GM19452 (cell line): ENCODE data around the gene ATP5F1D.

Source experiments
- ATAC-seq: cut with Tn5 transposase; IDR thresholded peaks from one replicate; pipeline ENCODE4 v1.9.1; 2021; ENCODE audit not compliant: unreplicated experiment

ATP5F1D gene

DNA sequence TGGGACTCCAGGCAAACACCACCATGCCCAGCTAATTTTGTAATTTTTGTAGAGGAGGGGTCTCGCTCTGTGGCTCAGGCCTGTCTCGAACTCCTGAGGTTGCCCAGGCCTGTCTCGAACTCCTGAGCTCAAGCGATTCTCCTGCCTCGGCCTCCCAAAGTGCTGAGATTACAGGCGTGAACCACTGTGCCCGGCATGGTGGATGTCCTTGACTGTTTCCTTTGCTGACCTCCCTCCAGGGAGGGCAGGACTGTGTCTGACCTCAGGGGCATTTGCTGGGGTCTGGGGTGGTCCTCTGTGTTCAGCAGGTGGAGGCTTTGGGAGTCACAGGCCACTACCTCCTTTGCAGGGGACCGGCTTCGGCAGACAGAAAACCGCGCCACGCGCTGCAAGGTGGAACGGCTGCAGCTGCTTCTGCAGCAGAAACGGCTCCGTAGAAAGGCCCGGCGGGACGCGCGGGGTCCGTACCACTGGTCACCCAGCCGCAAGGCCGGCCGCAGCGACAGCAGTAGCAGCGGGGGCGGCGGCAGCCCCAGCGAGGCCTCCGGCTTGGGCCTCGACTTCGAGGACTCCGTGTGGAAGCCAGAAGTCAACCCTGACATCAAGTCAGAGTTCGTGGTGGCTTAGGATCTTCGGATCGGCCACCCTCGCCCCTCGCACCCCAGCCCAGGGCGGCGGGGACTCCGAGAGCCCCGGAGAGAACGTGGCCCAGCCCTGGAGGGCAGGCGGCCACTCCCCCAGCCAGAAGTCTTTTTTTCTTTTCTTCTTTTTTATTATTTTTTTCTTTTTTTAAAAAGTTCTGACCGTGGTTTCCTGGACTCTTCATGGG lies 15.3 kb downstream of the ATP5F1D start:
- ATAC-seq, result no peak

DNA sequence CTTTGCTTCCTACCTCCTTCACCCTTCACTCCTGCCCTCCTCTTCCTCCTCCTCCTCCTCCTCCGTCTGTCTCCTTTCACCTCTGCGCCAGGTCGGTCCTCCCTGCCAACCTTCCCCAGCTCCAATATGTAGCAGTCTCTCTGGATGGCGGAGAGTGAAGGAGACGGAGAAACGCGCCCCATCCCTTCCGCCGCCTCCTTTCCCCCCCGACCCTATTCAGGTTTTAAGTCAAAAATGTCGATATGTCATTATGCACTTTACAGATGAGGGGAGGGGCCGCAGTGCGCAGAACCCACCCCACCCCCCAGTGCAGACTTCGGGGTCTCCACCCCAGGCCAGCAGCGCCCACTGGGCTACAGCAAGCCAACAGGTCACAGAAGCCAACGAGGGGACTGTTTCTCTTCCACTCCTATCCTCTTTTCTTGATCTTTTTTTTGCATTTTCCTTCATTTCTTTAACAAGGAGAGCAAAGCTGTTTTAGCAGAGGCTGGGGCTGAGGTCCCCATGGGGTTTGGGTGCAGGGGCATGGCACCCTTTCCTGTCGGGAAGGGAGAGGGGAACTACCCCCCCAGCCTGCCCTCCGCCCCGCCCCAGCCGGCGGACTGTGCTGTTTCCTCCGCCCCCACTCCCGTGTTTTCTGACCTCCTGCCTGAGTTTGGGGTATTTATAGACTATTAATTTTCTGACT lies 16.1 kb downstream of the ATP5F1D start:
- no peak for ATAC-seq

DNA sequence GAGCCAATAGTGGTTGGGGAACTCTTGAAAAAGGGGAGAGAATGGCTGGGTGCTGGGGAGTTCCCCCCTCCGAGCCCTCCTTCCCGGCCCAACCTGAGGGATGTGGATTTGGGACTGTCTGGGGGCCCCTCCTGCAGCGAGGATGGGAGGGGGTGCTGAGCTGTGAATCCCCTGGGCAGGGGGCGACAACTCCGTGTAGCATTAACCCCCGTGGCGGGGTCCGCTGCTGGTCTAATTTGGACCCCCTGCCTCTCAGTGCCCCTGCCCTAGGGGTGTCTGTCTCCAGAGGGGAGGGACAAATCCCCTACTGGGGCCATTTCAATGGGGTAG lies 16.6 kb downstream of the ATP5F1D start:
- no peak for ATAC-seq

DNA sequence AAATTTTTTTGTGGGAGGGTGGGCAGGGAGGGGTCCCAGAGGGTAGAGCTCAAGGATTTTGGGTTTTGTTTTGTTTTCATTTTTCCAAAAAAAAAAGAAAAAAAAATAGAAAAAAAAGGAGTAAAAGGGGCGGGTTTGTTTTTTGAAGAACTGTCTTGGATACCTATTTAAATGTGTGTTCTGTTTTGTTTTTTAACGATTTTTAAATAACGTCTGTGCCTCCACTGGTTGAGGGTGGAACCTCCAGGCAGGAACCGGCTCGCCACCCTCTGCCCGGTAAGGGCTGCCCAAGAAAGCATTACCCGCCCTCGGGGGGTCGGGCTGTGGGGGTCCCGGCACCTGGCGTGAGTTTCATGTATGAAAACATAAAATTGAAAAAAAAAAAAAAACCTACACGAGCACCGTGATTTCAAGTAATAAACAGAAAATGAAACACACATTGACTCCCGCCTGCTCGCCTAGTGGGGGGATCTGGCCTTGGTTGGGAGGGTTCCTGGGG lies 17.2 kb downstream of the ATP5F1D start:
- ATAC-seq, result no peak

DNA sequence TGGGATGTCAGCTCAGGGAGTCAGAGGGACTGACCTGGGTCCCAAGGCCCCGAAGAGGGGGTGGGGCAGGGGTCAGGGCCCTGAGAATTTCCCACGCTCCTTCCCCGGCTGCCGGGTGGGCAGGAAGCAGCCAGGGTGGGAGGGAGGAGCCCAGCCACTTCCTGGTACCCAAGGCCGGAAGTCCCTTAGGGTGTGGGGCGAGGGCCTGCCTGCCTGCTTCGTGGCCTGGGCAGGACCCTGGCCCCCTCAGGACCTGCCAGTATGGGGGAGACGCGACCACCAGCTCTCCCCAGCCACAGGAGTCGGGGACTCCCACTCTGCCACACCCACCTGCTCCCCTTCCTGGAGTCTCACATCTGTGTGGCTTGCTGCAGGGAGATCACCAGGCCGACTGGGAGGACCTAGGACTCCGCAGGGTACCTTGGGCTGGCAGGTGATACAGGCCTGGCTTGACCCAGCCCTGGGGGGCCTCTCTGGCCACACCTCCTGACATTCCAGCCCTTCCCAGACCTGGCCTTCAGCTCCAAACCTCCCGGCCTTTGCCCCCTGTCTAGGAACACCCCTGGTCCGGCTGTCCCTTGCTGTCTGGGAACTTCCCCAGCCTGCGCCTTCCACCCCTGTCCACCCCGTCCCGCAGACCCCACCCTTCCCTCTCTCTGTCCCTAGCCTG lies 17.8 kb downstream of the ATP5F1D start:
- peak; percentile 26 for ATAC-seq

DNA sequence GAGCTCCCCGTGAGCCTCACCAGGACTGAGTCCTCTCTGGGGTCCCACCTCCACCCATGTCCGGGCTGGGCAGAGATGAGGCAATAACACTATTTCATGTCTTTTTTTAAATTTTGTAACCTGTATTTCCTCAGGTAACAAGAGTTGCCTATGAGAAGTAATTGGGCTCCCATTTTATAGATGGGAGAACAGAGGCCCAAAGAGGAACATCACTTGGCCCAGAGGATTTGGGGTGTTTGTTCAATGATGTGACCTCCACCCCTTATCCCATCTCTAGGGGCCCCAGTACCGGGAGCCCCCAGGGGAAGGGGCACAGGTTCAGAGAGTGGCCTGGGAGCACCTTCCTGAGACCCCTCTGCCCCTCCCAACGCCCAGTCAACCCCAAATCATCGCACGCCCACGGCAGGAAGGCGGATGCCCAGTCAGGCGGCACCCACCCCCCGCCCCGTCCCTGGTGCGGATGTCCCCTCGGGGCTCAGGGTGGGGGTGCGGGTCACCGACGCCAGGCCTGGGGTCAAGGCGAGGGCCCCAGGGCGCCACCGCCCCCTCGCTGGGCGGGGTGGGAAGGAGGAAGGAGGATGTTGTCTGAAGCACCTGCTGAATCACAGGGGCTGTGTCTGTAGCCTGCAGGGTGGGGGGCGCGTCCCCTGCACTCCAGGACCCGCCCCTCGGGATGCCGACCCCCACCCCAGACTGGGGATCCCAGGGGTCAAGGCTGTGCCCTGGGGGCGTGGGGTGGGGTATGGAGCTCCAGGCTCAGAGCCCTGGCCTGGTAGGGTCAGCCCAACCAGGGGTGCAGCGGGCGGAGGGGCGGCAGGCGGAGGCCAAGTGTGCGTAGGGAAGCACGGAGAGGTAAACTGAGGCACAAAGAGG lies 18.6 kb downstream of the ATP5F1D start:
- peak; percentile 3 for ATAC-seq

DNA sequence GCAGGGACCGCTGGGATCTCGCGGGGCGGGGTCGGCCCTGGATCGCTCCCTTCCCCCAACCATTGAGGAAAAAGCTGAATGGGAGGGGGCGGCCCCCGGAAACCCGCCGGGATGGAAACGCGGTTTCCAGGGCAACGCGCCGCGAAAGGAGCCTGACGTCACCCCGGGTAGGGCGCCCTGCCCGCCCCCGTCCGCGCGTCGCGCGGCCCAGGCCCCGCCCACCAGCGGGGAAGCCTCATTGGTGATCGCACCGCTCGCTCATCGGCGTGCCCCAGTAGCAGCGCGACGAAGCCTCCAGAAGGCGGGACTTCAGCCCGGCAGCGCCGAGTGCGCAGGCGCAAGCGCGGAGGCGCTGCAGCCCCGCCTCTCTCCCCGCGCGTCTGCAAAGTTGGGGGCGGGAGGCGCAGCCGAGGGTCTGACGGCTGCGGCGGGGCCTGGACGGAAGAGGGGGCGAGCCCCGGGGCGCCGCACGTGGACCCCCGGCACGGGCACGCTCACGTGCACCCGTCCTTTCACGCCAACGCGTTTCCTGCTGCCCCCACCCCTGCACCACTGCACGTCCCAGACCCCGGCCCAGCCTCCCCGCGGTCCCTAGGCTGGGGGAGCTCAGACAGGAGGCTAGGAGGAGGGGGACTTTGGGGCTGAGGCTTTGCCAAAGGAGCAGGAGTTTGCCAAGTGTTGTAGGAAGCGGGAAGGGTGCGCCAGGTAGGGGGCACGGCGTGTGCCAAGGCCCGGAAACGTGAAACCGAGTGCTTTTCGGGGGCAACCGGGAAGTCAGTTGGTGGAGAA lies 19.4 kb downstream of the ATP5F1D start:
- ATAC-seq, result peak; percentile 48

DNA sequence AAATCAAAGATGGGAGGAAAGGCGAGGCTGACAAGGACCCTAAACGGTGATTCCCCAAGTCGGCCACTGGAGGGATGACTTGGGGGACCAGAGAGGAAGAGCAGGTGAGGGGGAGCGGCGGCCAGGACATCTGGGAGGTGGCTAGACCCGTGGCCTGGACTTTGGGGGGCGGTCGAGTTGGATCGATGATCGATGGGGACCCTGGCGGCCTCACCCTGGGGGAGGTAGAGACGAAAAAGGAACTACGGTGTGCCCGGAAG lies 19.9 kb downstream of the ATP5F1D start:
- ATAC-seq, result no peak

DNA sequence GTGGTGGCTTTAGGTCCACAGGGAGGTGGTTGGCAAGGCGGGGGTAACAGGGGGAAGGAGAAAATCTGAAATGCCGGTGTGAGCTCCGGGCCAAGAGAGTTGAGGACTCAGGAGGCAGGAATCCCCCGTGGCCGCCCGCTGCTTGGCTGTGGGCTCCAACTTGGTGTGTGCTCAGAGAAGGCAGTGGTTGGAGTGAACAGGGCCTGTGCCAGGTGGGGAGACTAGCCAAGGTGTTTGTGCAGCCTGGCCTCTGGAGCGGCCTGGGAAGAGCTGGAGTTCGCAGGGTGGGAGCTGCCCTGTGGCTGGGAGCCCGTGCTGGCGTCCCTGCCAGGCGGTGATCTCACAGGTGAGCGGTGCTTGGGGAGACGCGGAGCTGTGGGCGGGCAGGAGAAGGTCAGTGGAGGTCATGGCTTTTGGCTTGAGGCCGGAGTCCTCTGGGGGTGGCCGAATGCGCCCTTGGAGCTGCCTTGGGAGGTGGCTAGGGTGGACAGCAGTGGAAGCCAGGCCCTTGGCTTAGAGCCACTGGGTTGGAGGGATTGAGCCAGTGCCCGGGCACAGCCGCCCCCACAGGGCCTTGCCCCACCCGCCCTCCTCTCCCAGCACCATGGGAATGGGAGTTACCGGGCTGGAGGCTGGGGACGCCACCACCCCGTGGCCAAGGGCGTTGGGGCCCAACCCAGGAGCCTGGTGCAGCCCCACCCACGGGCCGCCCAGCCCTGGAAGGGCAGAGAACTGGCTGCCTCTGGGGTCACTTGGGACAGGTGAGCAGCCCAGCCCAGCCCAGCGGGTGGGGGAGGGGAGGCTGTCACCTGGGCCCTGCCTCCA lies 20.5 kb downstream of the ATP5F1D start:
- no peak for ATAC-seq

DNA sequence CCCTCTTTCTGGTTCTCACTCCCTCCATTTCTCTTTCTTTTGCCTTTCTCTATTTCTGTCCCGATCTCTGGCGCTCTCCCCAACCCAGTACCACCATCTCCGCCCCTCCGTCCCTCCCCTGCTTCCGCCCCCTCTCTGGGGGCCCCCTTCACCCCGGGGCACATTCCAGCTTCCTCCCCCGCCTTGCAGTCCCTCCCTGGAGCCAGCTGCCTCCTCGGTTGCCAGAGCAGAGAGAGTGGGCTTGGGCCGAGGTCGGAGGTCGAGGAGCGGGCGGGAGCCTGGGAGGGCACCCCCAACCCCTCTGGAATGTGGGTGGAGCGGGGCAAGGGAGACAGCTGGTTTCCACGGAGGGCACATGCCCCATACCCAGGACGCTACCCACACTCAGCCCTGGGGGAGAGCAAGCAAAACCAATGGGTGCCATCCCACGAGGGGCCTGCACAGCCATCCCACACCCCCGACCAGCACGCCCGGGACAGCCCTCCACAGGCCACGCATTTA lies 21.1 kb downstream of the ATP5F1D start:
- ATAC-seq, result no peak

DNA sequence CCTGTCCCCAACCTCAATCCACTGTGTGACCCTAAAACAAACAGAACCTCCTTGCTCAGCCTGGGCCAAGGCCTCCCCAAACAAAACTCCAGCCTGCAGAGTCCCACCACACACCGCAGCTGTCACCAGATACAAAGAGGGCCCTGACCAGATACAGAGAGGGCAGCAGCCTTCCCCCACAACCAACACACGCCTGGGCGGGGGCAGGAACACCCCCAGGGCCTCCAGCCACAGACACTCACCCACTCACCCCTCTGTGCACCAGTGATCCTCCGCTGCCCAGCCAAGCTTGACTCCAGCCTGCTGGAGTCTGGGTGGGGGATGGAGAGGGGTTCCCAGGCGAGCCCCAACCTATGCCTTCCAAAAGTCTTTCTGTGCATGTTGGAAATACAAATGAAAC lies 21.6 kb downstream of the ATP5F1D start:
- ATAC-seq, result no peak

DNA sequence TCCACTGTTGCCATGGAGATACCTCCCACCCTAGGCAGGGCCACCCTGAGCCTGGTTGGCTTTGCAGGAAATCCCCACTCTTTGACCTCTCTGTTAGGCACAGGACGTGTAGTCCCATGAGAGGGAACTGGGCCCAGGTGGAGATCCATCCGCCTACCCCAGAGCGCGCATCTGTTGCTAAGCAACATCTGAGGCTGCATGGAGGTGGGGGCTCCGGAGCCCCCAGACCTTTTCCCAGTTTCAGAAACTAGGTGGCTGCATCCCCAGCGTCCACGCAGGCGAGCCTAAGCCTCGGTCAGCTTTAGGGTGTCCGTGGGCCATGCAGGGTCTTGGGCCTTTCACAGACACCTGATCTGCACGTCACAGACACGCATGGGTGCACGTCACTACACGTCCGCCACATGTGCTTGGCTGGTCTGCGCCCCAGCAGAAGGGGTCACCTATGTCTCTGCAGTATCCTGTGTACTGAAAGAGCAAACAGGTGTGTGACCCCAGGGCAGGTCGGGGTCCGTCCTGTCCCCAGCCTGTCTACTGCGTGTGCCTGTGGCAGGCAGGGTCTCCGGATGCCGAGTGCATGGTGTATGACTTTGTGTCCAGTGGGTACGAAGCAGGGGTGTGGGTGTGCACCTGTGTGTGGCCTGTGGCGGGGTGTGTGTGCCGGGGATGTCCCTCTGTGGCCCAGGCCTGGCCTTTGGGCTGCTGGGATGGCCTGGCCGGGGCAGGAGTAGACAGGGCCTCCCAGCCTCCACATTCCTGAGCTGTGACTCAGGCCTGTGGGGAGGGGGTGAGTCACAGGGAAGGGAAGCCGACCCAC lies 23.5 kb downstream of the ATP5F1D start:
- no peak for ATAC-seq

DNA sequence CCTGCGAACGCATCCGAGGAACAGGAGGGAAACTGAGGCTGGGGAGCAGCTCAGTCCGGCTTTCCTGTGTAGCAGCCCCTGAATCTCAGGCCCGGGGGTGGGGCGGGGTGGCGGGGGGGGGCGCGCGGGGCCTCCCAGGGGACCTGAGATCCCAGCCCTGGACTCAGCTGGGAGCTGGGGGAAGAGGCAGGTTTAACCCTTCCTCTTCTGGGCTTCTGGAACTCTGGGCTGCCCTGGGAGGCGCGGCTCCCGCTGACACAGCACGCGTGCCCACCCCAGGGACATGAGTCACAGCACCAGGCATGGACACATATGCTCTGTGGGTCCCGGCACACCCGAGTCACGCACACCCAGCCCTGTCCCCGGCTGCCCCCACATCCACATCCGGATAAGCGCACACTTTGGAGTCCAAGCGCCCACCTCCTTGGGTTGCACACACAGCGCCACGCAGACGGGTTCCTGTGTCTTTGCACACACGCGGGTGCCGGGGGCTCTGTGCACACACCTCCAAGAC lies 24.1 kb downstream of the ATP5F1D start:
- ATAC-seq, result no peak

DNA sequence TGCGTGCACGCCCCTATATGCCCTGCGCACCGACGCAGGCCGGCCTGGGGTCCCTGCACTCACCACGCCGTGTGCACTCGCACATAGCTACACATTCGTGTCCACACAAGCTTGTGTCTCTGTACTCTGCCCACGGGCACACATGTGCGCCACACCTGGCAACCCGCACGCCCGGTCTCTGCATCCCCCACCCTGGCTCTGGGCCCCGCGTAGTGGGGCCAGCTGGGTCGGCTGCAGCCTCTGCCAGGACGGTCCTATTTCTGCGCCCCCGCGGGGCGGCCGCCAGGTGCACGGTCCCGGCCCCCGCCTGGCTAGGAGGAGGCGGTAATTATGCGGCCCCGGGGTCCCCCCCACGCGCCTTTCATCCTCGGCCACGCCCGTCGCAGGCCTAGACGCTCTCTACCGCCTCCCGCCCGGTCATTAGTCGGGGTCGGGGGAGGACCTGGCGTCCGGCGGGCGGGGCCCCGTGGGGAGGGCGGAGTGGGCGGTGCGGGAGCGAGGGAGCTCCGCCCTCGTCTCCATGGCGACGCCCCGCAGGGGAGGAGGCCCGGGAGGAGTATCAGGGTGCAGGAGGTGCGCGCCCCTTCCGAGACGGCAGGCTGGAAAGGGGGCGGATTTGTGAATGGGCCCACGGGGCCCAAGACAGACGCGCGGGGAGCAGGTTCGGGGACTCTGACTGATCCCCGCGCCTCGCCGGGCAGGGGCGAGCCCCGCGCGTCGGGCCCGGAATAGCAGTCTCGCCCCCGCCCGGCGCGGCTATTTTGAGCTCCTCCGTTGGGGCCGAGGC lies 24.8 kb downstream of the ATP5F1D start:
- no peak for ATAC-seq

DNA sequence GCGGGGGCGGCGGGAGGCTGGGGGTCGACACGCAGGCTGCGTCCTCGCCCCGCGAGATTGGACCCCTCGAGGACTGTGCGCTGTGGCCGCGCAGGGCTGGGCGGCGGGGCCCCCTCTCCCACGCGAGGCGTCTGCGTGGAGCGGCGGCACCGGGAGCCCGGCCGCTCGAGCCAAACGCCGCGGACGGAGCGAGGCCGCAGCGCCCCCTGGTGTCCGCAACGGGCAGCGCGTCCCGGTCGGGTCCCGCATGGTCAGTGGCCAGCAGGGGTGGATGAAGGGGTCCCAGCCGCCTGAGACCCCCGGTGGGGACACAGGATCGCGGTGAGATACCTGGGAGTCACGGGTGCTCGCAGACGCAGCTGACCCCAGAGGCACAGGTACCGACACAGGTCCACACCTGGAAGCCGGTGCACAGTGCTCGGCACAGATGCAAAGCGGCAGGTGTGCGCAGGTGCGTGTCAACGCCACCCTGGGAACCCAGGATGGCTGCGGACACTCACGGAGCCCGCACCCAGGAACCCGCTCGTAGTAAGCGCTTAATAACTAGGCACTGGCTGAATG lies 25.4 kb downstream of the ATP5F1D start:
- no peak for ATAC-seq

DNA sequence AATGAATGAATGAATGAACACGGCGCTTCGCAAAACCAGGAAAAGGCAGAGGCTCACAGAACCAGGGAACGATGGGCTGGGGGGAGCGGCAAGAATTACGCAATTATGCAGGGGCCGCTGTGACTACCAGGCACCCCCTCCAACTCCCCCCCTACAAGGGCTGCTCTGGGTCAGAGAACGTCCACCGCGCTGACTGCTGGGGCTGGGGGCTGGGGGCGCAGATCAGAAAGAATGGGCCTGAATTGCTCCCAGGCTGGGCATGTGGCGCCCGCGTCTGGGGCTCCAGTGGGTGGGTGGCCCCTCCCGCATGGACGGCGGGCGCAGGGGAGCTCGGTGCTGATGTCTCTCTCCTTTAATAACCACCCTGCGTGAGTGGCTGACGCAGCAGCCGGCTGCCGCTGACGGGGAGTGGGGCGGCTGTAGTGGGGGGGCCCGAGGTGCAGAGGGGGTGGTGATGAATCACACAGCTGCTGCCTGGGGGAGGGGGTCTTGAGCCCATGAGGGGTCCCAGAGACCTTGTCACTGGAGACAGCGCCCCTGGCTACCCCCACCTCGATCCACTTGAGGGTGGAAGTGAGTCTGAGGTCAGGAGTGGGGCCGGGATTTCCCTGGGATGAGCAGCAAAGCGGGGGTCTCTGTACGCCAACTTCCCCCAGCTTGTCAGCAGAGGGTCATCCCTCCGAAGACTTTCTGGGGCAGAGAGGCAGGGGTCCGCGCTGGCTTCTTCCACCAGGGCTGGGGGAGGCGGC lies 26.1 kb downstream of the ATP5F1D start:
- ATAC-seq, result no peak
